ENCODE measurements around the gene KRTAP9-9.
"Not testable (repeated sequence)": the region's sequence is repeated elsewhere in the genome, so short reads cannot be mapped to it uniquely, and the experiment has no call there.

DNA sequence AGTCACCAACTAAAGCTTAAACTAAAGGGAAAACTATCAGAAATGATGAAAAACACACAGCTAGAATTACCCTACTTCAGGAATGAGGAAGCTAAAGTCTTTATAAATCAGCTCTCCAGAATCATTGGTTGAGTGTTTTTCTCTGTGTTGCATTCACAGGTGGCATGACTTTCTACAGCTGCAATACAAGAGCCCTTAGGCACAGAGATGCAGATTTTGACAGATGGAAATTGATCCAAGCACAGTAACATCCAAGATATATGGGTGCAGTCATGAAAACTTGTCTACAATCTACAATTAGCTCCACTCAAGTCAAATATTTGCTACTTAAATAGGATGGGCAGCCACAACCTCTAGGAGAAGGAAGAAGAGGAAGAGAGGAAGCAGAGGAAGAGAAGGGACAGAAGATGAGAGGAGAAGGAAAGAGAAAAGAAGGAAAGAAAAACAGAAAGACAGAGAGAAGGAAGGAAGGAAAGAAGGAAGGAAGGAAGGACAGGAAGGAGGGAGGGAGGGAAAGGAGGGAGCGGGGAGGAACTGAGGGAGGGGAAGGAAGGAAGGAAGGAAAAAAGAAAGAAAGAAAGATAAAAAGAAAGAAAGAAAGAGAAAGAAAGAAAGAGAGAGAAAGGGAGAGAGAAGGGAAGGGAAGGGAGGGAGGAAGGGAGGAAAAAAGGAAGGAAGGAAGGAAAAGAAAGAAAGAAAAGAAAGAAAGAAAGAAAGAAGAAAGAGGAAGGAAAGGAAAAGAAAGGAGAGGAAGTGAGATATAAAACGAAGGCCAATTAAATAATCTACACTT, 8.0 kb upstream of the KRTAP9-9 start:
- TF ChIP-seq, protein P1, sequence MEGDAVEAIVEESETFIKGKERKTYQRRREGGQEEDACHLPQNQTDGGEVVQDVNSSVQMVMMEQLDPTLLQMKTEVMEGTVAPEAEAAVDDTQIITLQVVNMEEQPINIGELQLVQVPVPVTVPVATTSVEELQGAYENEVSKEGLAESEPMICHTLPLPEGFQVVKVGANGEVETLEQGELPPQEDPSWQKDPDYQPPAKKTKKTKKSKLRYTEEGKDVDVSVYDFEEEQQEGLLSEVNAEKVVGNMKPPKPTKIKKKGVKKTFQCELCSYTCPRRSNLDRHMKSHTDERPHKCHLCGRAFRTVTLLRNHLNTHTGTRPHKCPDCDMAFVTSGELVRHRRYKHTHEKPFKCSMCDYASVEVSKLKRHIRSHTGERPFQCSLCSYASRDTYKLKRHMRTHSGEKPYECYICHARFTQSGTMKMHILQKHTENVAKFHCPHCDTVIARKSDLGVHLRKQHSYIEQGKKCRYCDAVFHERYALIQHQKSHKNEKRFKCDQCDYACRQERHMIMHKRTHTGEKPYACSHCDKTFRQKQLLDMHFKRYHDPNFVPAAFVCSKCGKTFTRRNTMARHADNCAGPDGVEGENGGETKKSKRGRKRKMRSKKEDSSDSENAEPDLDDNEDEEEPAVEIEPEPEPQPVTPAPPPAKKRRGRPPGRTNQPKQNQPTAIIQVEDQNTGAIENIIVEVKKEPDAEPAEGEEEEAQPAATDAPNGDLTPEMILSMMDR (IDR thresholded peaks at IDR 0.05) = not testable (repeated sequence)
- not testable (repeated sequence) for TF ChIP-seq POLR2A (IDR thresholded peaks at IDR 0.05)
